Sigmoid colon (tissue), 4 donors: ENCODE data around the gene VGLL4.
"Not testable (repeated sequence)": the region's sequence is repeated elsewhere in the genome, so short reads cannot be mapped to it uniquely, and the experiment has no call there.

Source experiments
- POLR2A ChIP-seq, 2 donors: fragments of 450-650 bp; IDR thresholded peaks; one replicate each; pipeline ENCODE4 v1.6.1; 2016; ENCODE audit warnings: antibody characterized with exemption in 2 of 2, mild to moderate bottlenecking in 2 of 2, moderate library complexity in 2 of 2
- POLR2AphosphoS5 ChIP-seq, 4 donors: sonication (generic); formaldehyde crosslinking; IDR thresholded peaks; one replicate each; pipeline ENCODE4 v1.6.1; 2017; ENCODE audit warnings: antibody characterized with exemption in 4 of 4
- TF ChIP-seq, protein P1 (sequence below), 4 experiments: fragments of 450-650 bp in 3 of 4; fragments of 200-600 bp in 1 of 4; IDR thresholded peaks; one replicate each; pipeline ENCODE4 v1.5.1; 2016 to 2019; ENCODE audit warnings: antibody characterized with exemption in 4 of 4, mild to moderate bottlenecking in 3 of 4, moderate library complexity in 2 of 4

DNA sequence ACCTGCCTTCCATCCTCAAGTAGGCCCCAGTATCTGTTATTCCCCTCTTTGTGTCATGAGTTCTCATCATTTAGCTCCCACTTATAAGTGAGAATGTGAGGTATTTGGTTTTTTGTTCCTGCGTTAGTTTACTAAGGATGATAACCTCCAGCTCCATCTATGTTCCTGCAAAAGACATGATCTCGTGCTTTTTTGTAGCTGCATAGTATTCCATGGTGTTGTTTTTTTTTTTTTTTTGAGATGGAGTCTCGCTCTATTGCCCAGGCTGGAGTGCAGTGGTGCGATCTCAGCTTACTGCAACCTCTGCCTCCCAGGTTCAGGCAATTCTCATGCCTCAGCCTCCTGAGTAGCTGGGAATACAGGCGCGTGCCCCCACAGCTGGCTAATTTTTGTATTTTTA is 41.3 kb upstream of the VGLL4 start:
- TF ChIP-seq, protein P1, sequence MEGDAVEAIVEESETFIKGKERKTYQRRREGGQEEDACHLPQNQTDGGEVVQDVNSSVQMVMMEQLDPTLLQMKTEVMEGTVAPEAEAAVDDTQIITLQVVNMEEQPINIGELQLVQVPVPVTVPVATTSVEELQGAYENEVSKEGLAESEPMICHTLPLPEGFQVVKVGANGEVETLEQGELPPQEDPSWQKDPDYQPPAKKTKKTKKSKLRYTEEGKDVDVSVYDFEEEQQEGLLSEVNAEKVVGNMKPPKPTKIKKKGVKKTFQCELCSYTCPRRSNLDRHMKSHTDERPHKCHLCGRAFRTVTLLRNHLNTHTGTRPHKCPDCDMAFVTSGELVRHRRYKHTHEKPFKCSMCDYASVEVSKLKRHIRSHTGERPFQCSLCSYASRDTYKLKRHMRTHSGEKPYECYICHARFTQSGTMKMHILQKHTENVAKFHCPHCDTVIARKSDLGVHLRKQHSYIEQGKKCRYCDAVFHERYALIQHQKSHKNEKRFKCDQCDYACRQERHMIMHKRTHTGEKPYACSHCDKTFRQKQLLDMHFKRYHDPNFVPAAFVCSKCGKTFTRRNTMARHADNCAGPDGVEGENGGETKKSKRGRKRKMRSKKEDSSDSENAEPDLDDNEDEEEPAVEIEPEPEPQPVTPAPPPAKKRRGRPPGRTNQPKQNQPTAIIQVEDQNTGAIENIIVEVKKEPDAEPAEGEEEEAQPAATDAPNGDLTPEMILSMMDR (IDR thresholded peaks at IDR 0.05): not testable (repeated sequence)
- not testable (repeated sequence) for TF ChIP-seq POLR2A, POLR2AphosphoS5 (IDR thresholded peaks at IDR 0.05)
